Measurements from ENCODE around the gene ARHGEF10L.

DNA sequence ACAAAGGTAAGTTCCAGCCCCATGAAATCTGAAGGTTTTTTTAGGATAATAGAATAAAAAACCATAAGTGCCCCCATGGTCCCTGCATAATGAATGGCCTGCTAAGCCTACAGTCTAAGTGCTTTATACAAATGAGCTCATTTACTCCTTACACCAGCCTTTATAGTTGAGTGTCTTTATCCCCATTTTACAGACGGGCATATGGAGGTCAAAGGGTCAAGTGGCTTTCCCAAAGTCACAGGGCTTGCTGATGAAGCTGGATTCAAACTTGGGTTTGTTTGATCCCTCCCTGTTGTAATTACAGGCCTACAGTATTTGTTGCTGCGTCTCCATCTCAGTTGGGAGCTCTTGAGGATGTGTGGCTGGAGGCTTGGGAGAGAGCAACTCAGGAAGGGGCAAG, 28.3 kb upstream of the ARHGEF10L start:
- TF ChIP-seq, protein P1, sequence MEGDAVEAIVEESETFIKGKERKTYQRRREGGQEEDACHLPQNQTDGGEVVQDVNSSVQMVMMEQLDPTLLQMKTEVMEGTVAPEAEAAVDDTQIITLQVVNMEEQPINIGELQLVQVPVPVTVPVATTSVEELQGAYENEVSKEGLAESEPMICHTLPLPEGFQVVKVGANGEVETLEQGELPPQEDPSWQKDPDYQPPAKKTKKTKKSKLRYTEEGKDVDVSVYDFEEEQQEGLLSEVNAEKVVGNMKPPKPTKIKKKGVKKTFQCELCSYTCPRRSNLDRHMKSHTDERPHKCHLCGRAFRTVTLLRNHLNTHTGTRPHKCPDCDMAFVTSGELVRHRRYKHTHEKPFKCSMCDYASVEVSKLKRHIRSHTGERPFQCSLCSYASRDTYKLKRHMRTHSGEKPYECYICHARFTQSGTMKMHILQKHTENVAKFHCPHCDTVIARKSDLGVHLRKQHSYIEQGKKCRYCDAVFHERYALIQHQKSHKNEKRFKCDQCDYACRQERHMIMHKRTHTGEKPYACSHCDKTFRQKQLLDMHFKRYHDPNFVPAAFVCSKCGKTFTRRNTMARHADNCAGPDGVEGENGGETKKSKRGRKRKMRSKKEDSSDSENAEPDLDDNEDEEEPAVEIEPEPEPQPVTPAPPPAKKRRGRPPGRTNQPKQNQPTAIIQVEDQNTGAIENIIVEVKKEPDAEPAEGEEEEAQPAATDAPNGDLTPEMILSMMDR (IDR thresholded peaks at IDR 0.05; ENCODE audit: insufficient read depth, low read length, poor library complexity, severe bottlenecking) = no peak
- no peak for TF ChIP-seq EZH2phosphoT487 (conservative IDR thresholded peaks at IDR 0.05; ENCODE audit: low read length)
